T-helper 1 cell treated with Interleukin-12 subunit alpha and Interleukin-12 subunit beta and Interleukin-4 antibody, amounts not matched to agents 30 μg/mL and 1 μg/mL, for 36 hours (primary cell): ENCODE results near the gene HID1.
"Not testable (repeated sequence)": the region's sequence is repeated elsewhere in the genome, so short reads cannot be mapped to it uniquely, and the experiment has no call there.

Source experiments
- H3K27ac Mint-ChIP-seq: one replicate; pipeline ENCODE4 v1.8.0; 2021; ENCODE audit warnings: mild to moderate bottlenecking, mixed read lengths
- H3K27me3 Mint-ChIP-seq: one replicate; pipeline ENCODE4 v1.8.0; 2021; ENCODE audit warnings: low read depth, mixed read lengths
- H3K36me3 Mint-ChIP-seq: one replicate; pipeline ENCODE4 v1.8.0; 2021; ENCODE audit warnings: low read depth, mixed read lengths
- H3K4me1 Mint-ChIP-seq: one replicate; pipeline ENCODE4 v1.8.0; 2021; ENCODE audit warnings: low read depth, mixed read lengths
- H3K4me3 Mint-ChIP-seq: one replicate; pipeline ENCODE4 v1.8.0; 2021; ENCODE audit warnings: mild to moderate bottlenecking, moderate library complexity, mixed read lengths
- H3K9me3 Mint-ChIP-seq: one replicate; pipeline ENCODE4 v1.8.0; 2021; ENCODE audit warnings: mixed read lengths

Gene HID1

GRCh38 chr17:74972107-74972972 lies at the start of gene HID1:
Gene HID1 (minus strand): TSS chr17:74972759. CDS start chr17:74972656, 103 bp downstream.
- H3K27ac Mint-ChIP-seq = no peak within 1 kb of the TSS
- peaks cover 44% of the 10 kb centered on the region for H3K27me3 Mint-ChIP-seq

DNA sequence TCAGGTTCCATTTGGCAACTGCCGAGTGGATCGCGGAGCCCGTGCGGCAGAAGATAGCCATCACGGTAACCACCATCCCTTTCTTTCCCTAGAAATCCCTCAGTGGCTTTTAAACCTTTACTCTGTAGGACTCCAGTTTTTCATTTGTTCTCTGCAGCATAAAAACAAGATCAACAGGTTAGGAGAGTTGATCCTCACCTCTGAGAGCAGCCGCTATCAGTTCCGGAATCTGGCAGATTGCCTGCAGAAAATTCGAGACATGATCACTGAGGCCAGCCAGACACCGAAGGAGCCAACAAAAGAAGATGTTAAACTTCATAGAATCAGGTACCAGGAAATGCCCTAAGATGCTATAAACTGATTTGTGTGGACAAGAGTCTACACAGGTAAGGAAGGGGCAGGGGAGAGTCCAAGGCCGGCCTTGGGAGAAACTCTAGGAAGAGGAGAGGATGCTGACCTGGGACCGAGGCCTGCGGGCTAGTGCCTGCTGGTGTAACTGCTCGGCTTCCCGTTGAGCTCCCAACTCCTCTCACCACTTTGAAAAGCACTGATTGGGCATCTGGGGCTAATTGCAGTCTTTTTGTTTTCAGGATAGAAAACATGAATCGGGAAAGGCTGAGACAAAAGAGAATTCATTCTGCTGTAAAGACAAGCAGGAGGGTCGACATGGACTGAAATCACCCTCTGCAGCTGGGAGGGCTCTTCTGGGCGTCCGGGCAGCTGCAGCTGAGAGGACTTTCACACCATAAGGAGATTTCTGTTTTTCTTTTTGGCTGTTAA lies 48.0 kb upstream of the HID1 start:
- Mint-ChIP-seq H3K9me3 (no peaks in the 10 kb centered on the region), H3K4me3 (no peak overlapping the region), H3K36me3 (peaks cover 48% of the 10 kb centered on the region), H3K27me3 (no peaks in the 10 kb centered on the region), H3K27ac (no peak overlapping the region), H3K4me1 (peaks cover 7% of the 10 kb centered on the region)

More at GRCh38 chr17:74972107-74972972, at the start of gene HID1:
- H3K4me3 Mint-ChIP-seq = peak within 1 kb of the TSS; percentile 87
- H3K36me3 Mint-ChIP-seq = no peaks in the 10 kb centered on the region
- H3K4me1 Mint-ChIP-seq = peaks cover 4% of the 10 kb centered on the region
- H3K9me3 Mint-ChIP-seq = no peaks in the 10 kb centered on the region

DNA sequence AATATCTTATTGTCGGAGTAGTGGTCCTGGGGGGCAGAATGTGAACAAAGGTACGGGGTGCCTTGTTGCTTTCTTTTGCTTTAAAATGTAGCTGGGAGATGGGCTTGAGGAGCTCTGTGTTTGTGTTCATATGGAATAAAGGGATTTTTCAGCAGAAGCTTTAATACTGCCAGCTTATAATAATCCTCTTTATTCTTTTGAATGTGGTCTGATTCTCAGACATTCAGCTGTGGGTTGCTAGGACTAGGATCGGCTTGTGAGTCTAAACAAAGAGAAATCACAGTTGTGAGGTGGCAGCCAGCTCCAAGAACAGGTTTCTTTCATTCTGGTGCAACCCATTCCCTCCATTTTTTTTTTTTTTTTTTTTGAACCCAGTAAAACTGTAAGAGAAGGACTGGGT lies 47.2 kb upstream of the HID1 start:
- H3K4me3 Mint-ChIP-seq = no peak overlapping the region
- peaks cover 6% of the 10 kb centered on the region for H3K4me1 Mint-ChIP-seq
- no peaks in the 10 kb centered on the region for H3K9me3 Mint-ChIP-seq
- peaks cover 43% of the 10 kb centered on the region for H3K36me3 Mint-ChIP-seq
- no peaks in the 10 kb centered on the region for H3K27me3 Mint-ChIP-seq
- H3K27ac Mint-ChIP-seq = no peak overlapping the region

DNA sequence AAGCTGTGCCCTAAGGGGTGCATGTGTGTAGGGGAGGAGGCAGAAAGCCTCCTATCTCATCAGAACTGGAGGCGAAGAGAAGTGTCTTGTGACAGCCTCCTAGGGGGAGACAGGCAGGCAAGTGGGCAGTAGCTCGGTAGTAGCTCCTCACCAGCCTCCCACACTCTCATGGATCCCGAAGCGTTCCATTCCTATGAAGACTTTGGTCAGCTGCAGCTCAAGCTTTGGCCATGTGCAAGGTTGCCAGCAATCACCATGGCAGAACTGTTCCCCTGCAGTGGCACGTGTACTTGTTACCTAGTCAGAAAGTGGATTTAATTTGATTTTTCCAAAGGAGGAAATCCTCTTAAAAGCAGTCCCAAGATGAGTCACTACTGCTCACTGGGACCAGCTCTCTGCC lies 46.6 kb upstream of the HID1 start:
- Mint-ChIP-seq H3K27ac (no peak overlapping the region), H3K4me1 (peaks cover 8% of the 10 kb centered on the region), H3K36me3 (peaks cover 40% of the 10 kb centered on the region), H3K27me3 (no peaks in the 10 kb centered on the region), H3K4me3 (no peak overlapping the region), H3K9me3 (no peaks in the 10 kb centered on the region)

- H3K36me3 Mint-ChIP-seq = peaks cover 14% of the 10 kb centered on the region
- H3K4me3 Mint-ChIP-seq = peak overlapping the region; percentile 93
- H3K4me1 Mint-ChIP-seq = peaks cover 22% of the 10 kb centered on the region
Observed at GRCh38 chr17:75013092-75013559, 40.6 kb upstream of the HID1 start.

GRCh38 chr17:75012346-75013091 lies 40.0 kb upstream of the HID1 start, which contains the start of gene MRPL58:
Gene MRPL58 (plus strand): TSS chr17:75012670. CDS start chr17:75012687, 17 bp downstream.
- Mint-ChIP-seq H3K4me3 (peak within 1 kb of the TSS; percentile 93), H3K27ac (peak within 1 kb of the TSS; percentile 84), H3K36me3 (peaks cover 12% of the 10 kb centered on the region), H3K27me3 (no peaks in the 10 kb centered on the region), H3K9me3 (no peaks in the 10 kb centered on the region), H3K4me1 (peaks cover 21% of the 10 kb centered on the region)

More at GRCh38 chr17:75013092-75013559, 40.6 kb upstream of the HID1 start:
- no peaks in the 10 kb centered on the region for H3K9me3 Mint-ChIP-seq
- peak overlapping the region; percentile 32 for H3K27ac Mint-ChIP-seq
- no peaks in the 10 kb centered on the region for H3K27me3 Mint-ChIP-seq

- Mint-ChIP-seq H3K36me3 (peaks cover 12% of the 10 kb centered on the region), H3K4me1 (peaks cover 21% of the 10 kb centered on the region), H3K4me3 (peak overlapping the region; percentile 93), H3K9me3 (no peaks in the 10 kb centered on the region), H3K27ac (peak overlapping the region; percentile 80), H3K27me3 (no peaks in the 10 kb centered on the region)
Observed at GRCh38 chr17:75012096-75012345, 39.5 kb upstream of the HID1 start.

DNA sequence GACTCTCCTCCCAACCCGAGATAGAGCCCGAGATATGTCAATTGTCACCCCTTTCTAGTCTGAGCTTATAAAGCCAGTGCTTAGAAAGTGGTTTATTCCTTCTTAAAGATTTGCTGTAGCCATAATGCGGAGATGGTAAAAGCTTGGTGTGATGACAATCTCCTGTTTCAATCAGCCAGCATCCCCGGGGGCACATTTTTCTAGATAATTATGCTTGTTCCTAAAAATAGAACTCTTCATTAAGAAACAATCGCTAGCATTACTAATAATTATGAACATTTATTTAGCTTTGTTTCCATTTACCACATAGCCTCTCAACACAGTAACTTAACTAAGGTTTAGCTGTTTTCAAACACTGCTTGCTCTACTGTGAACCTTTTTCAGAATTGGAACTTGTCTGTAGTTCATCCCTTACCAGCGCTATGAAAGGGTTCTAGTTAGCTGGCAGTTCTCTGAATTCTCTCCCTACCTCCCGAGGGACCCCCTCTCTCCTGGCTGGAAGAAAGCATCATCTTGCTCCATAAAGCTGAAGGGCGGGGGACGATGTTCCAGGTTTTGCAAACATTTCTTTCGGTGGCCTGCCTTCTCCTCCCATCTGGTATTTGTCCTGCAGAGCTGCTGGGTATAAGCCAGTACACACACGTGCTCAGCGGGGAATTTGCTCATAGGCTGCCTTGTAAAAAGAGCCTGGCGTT lies 39.0 kb upstream of the HID1 start:
- peaks cover 21% of the 10 kb centered on the region for H3K4me1 Mint-ChIP-seq
- H3K27ac Mint-ChIP-seq = peak overlapping the region; percentile 80
- peaks cover 3% of the 10 kb centered on the region for H3K27me3 Mint-ChIP-seq
- H3K36me3 Mint-ChIP-seq = peaks cover 12% of the 10 kb centered on the region
- no peaks in the 10 kb centered on the region for H3K9me3 Mint-ChIP-seq
- H3K4me3 Mint-ChIP-seq = peak overlapping the region; percentile 93

GRCh38 chr17:75010683-75011400 lies 38.3 kb upstream of the HID1 start:
- Mint-ChIP-seq H3K4me3 (peak overlapping the region; percentile 29), H3K27ac (no peak overlapping the region), H3K4me1 (peaks cover 21% of the 10 kb centered on the region), H3K9me3 (no peaks in the 10 kb centered on the region), H3K27me3 (peaks cover 3% of the 10 kb centered on the region), H3K36me3 (peaks cover 7% of the 10 kb centered on the region)

- Mint-ChIP-seq H3K9me3 (no peaks in the 10 kb centered on the region), H3K27me3 (peaks cover 3% of the 10 kb centered on the region), H3K4me3 (no peak overlapping the region), H3K36me3 (peaks cover 5% of the 10 kb centered on the region), H3K27ac (no peak overlapping the region), H3K4me1 (peaks cover 14% of the 10 kb centered on the region)
Observed at GRCh38 chr17:75009139-75009724, 36.7 kb upstream of the HID1 start.

- Mint-ChIP-seq H3K27me3 (peaks cover 3% of the 10 kb centered on the region), H3K36me3 (peaks cover under 1% of the 10 kb centered on the region), H3K27ac (no peak overlapping the region), H3K4me3 (no peak overlapping the region), H3K9me3 (no peaks in the 10 kb centered on the region), H3K4me1 (peaks cover 8% of the 10 kb centered on the region)
Observed at GRCh38 chr17:75008373-75008772, 35.8 kb upstream of the HID1 start.

- H3K4me3 Mint-ChIP-seq = no peak overlapping the region
Observed at GRCh38 chr17:75006653-75007052, 34.1 kb upstream of the HID1 start.

GRCh38 chr17:75006084-75006483 lies 33.5 kb upstream of the HID1 start:
- not testable (repeated sequence) for H3K27ac Mint-ChIP-seq, H3K9me3 Mint-ChIP-seq, H3K36me3 Mint-ChIP-seq, H3K4me3 Mint-ChIP-seq, H3K4me1 Mint-ChIP-seq, H3K27me3 Mint-ChIP-seq

More at GRCh38 chr17:75006653-75007052, 34.1 kb upstream of the HID1 start:
- Mint-ChIP-seq H3K36me3 (no peaks in the 10 kb centered on the region), H3K27me3 (peaks cover 3% of the 10 kb centered on the region), H3K4me1 (no peaks in the 10 kb centered on the region), H3K27ac (no peak overlapping the region), H3K9me3 (no peaks in the 10 kb centered on the region)
